Mesenchymal stem cell (in vitro differentiated cells and primary cell): Measurements from ENCODE around the gene RFX1.
"Not testable (repeated sequence)": the region's sequence is repeated elsewhere in the genome, so short reads cannot be mapped to it uniquely, and the experiment has no call there.

Experiments
- DNase-seq: peaks from one replicate; pipeline ENCODE4 v3.0.0-alpha.2; 2013
- H2AFZ ChIP-seq: one replicate; pipeline ENCODE4 v1.6.1; 2013; ENCODE audit warnings: low read depth, mild to moderate bottlenecking, control low read depth, inconsistent platforms, low read length, moderate library complexity
- H2AK5ac ChIP-seq: 2 replicates; pipeline ENCODE4 v1.6.1; 2013; ENCODE audit warnings: low read length, moderate library complexity, mild to moderate bottlenecking, inconsistent platforms; ENCODE audit not compliant: severe bottlenecking
- H2BK120ac ChIP-seq: one replicate; pipeline ENCODE4 v1.6.1; 2013; ENCODE audit warnings: low read depth, mild to moderate bottlenecking, inconsistent platforms, low read length, moderate library complexity
- H2BK12ac ChIP-seq, 2 experiments: one replicate each; pipeline ENCODE4 v1.6.1; 2013; ENCODE audit warnings: inconsistent platforms in 2 of 2, low read length in 2 of 2, mild to moderate bottlenecking in 2 of 2, moderate library complexity in 2 of 2, control low read depth in 1 of 2
- H2BK15ac ChIP-seq: one replicate; pipeline ENCODE4 v1.6.1; 2013; ENCODE audit warnings: mild to moderate bottlenecking, low read depth, inconsistent platforms; ENCODE audit not compliant: poor library complexity, severe bottlenecking
- H2BK5ac ChIP-seq: 2 replicates; pipeline ENCODE4 v1.6.1; 2013; ENCODE audit warnings: low read depth, mild to moderate bottlenecking, low read length, control low read depth, inconsistent platforms; ENCODE audit not compliant: poor library complexity, severe bottlenecking
- H3K14ac ChIP-seq, 2 experiments: one replicate each; pipeline ENCODE4 v1.6.1; 2013; ENCODE audit warnings: inconsistent platforms in 2 of 2, low read length in 2 of 2, control low read depth in 1 of 2, mild to moderate bottlenecking in 1 of 2, moderate library complexity in 1 of 2
- H3K18ac ChIP-seq, 2 experiments: one replicate each; pipeline ENCODE4 v1.6.1; 2013; ENCODE audit warnings: inconsistent platforms in 2 of 2, low read length in 2 of 2, control low read depth in 1 of 2, low read depth in 1 of 2, mild to moderate bottlenecking in 1 of 2
- H3K23ac ChIP-seq, 2 experiments: one replicate each; pipeline ENCODE4 v1.6.1; 2013; ENCODE audit warnings: inconsistent platforms in 2 of 2, low read length in 2 of 2, mild to moderate bottlenecking in 2 of 2, moderate library complexity in 2 of 2, control low read depth in 1 of 2
- H3K27ac ChIP-seq: 2 replicates; pipeline ENCODE4 v1.5.1; 2013; ENCODE audit warnings: mild to moderate bottlenecking, moderate library complexity, low read length, control low read depth, inconsistent platforms; ENCODE audit not compliant: poor library complexity, severe bottlenecking
- H3K27me3 ChIP-seq, 2 experiments: 2 replicates each; pipeline versions ENCODE4 v1.6.1 to v1.7.0; 2013; ENCODE audit warnings: low read length in 2 of 2, mild to moderate bottlenecking in 2 of 2, moderate library complexity in 2 of 2, control low read depth in 1 of 2, inconsistent platforms in 1 of 2; ENCODE audit not compliant: control insufficient read depth in 1 of 2, insufficient read depth in 1 of 2
- H3K36me3 ChIP-seq, 2 experiments: 2 replicates each; pipeline versions ENCODE4 v1.6.1 to v1.7.0; 2013; ENCODE audit warnings: low read length in 2 of 2, control low read depth in 1 of 2, inconsistent platforms in 1 of 2, low read depth in 1 of 2, mild to moderate bottlenecking in 1 of 2; ENCODE audit not compliant: insufficient read depth in 2 of 2, control insufficient read depth in 1 of 2
- H3K4ac ChIP-seq, 2 experiments: one replicate each; pipeline ENCODE4 v1.6.1; 2013; ENCODE audit warnings: inconsistent platforms in 2 of 2, low read length in 2 of 2, mild to moderate bottlenecking in 2 of 2, moderate library complexity in 2 of 2, control low read depth in 1 of 2, low read depth in 1 of 2
- H3K4me1 ChIP-seq: 2 replicates; pipeline ENCODE4 v1.6.1; 2013; ENCODE audit warnings: low read depth, low read length, control low read depth; ENCODE audit not compliant: control insufficient read depth, insufficient read depth
- H3K4me2 ChIP-seq: 2 replicates; pipeline ENCODE4 v1.6.1; 2013; ENCODE audit warnings: low read length, mild to moderate bottlenecking, inconsistent platforms; ENCODE audit not compliant: poor library complexity, severe bottlenecking
- H3K4me3 ChIP-seq, 2 experiments: 2 replicates each; pipeline versions ENCODE4 v1.5.1 to v1.7.0; 2013; ENCODE audit warnings: low read length in 2 of 2, mild to moderate bottlenecking in 2 of 2, control low read depth in 1 of 2, low read depth in 1 of 2; ENCODE audit not compliant: insufficient read depth in 1 of 2
- H3K79me1 ChIP-seq: replicated peaks from 2 replicates; pipeline ENCODE4 v1.6.1; 2013; ENCODE audit warnings: mild to moderate bottlenecking, control low read depth, low read length, inconsistent platforms; ENCODE audit not compliant: poor library complexity, severe bottlenecking
- H3K9ac ChIP-seq: 2 replicates; pipeline ENCODE4 v1.7.0; 2013; ENCODE audit warnings: mild to moderate bottlenecking, low read length, moderate library complexity
- H3K9me3 ChIP-seq: 2 replicates; pipeline ENCODE4 v1.7.0; 2013; ENCODE audit warnings: mild to moderate bottlenecking, low read length; ENCODE audit not compliant: control insufficient read depth
- H4K8ac ChIP-seq: one replicate; pipeline ENCODE4 v1.6.1; 2013; ENCODE audit warnings: inconsistent platforms, mild to moderate bottlenecking, low read length, moderate library complexity
- H4K91ac ChIP-seq: one replicate; pipeline ENCODE4 v1.6.1; 2013; ENCODE audit warnings: mild to moderate bottlenecking, low read length, inconsistent platforms
- whole genome bisulfite sequencing: methylation state at CpG from one replicate; pipeline ENCODE4 v1.1.7; 2013; ENCODE audit warnings: mixed read lengths; 5-methylcytosine and 5-hydroxymethylcytosine counted together

The RFX1 gene

DNA sequence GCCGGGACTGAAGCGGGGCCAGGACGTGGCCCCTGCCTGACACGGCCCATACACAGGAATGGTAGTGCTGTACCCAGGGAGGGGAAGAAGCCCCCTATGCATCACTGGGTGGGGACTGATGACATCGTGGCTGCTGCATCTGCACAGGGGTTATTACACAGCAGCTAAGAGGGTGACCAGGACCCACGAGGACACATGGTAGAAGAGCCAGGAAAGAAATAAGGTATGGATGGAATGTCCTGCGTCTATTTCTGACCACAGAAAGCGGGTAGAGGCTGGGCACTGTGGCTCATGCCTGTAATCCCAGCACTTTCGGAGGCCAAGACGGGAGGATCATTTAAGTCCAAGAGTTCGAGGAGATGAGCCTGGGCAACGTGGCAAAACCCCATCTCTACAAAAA is 29.7 kb downstream of the RFX1 start:
- Histone ChIP-seq H3K4me2 (no peak overlapping the region), H3K9ac (no peak overlapping the region), H2BK120ac (no peak overlapping the region), H3K18ac (no peak overlapping the region), H4K91ac (no peak overlapping the region), H3K14ac (no peak overlapping the region), H2AFZ (no peak overlapping the region), H3K36me3 (peaks cover 22 to 60% of the 10 kb centered on the region in 2 experiments), H3K4ac (no peak overlapping the region), H3K4me3 (no peak overlapping the region), H3K23ac (no peak overlapping the region), H3K79me1 (peaks cover 5% of the 10 kb centered on the region), H3K27ac (no peak overlapping the region), H2BK12ac (no peak overlapping the region), H3K27me3 (peaks cover 0 to 8% of the 10 kb centered on the region in 2 experiments), H2AK5ac (no peak overlapping the region), H2BK5ac (no peak overlapping the region), H2BK15ac (peak overlapping the region; percentile 46), H3K9me3 (no peaks in the 10 kb centered on the region), H3K4me1 (peaks cover 20% of the 10 kb centered on the region), H4K8ac (no peak overlapping the region)
- DNase-seq = no peak
- 90% methylated on average over 8 of the region's 12 CpGs for WGBS

DNA sequence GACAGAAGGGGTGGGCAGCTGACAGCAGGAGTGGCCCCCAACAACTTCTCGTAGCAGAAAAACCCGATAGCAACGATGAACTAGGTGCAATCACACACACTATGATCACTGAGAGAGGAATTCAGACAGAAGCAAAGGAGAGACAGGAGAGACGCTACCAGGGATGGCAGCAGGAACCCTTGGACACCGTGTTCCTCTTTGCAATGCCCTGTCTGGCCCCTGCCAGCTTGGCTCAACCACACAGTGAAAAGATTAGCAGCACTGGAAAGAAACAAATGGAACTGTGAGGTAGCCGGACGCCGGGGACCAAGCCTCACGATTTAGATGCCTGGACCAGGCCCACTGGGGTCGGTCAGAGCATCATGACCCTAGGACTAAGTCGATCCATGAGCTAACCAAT is 30.2 kb downstream of the RFX1 start:
- H3K4me1 ChIP-seq = peaks cover 20% of the 10 kb centered on the region
- no peak overlapping the region for H2AK5ac ChIP-seq
- no peak overlapping the region for H3K18ac ChIP-seq
- H3K79me1 ChIP-seq = peaks cover 5% of the 10 kb centered on the region
- H2BK5ac ChIP-seq = no peak overlapping the region
- no peak overlapping the region for H3K23ac ChIP-seq
- no peak overlapping the region for H2BK120ac ChIP-seq
- no peak overlapping the region for H3K4me3 ChIP-seq
- H2BK12ac ChIP-seq = no peak overlapping the region
- H2BK15ac ChIP-seq = no peak overlapping the region
- no peak overlapping the region for H2AFZ ChIP-seq
- no peak overlapping the region for H3K14ac ChIP-seq
- H3K27ac ChIP-seq = no peak overlapping the region
- 97% methylated on average over 11 of the region's 11 CpGs for WGBS
- H3K4ac ChIP-seq = no peak overlapping the region
- peaks cover 0 to 8% of the 10 kb centered on the region in 2 experiments for H3K27me3 ChIP-seq
- no peak for DNase-seq
- peaks cover 22 to 62% of the 10 kb centered on the region in 2 experiments for H3K36me3 ChIP-seq
- H3K4me2 ChIP-seq = no peak overlapping the region
- no peak overlapping the region for H3K9ac ChIP-seq
- no peak overlapping the region for H4K8ac ChIP-seq
- H3K9me3 ChIP-seq = no peaks in the 10 kb centered on the region
- no peak overlapping the region for H4K91ac ChIP-seq

DNA sequence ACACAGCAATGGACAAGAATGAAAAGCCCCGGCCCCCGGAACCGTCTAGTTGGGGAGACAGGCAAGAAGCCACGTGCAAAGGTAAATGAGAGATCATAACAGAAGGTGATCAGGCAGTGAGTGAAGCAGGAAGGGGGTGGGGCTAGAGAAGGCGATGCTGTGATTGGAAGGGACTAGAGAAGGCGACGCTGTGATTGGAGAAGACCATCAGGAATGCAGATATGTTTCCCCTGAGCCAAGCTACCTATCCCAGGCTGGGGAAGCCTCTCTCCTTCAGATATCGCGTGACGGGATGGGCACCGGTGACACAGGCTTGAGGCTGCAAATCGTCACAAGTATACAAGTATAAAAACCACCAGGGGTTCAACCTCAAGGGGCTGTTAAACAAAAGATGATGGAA is 32.0 kb downstream of the RFX1 start:
- Histone ChIP-seq H3K27me3 (peaks cover 0 to 2% of the 10 kb centered on the region in 2 experiments), H2BK15ac (no peak overlapping the region), H3K14ac (no peak overlapping the region), H3K36me3 (peaks cover 24 to 63% of the 10 kb centered on the region in 2 experiments), H4K8ac (no peak overlapping the region), H2BK12ac (no peak overlapping the region), H2BK5ac (no peak overlapping the region), H3K23ac (no peak overlapping the region), H2BK120ac (no peak overlapping the region), H2AK5ac (no peak overlapping the region), H3K4me1 (peaks cover 14% of the 10 kb centered on the region), H3K9ac (no peak overlapping the region), H3K4ac (no peak overlapping the region), H3K9me3 (no peaks in the 10 kb centered on the region), H3K4me3 (no peak overlapping the region), H3K4me2 (no peak overlapping the region), H2AFZ (no peak overlapping the region), H3K27ac (no peak overlapping the region), H3K18ac (no peak overlapping the region), H3K79me1 (peaks cover 3% of the 10 kb centered on the region), H4K91ac (no peak overlapping the region)
- WGBS = 66% methylated on average over 12 of the region's 12 CpGs
- no peak for DNase-seq

DNA sequence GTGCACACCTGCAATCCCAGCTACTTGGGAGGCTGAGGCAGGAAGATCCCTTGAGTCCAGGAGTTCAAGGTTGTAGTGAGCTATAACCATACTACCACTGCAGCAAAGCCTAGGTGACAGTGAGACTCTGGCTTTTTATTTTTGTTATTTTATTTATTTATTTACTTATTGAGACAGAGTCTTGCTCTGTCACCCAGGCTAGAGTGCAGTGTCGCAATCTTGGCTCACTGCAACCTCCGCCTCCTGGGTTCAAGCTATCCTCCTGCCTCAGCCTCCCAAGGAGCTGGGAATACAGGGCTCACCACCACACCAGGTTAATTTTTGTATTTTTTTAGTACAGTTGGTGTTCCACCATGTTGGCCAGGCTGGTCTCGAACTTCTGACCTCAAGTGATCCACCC is 32.6 kb downstream of the RFX1 start:
- H2BK12ac ChIP-seq, H3K18ac ChIP-seq, H3K4me2 ChIP-seq, H2AFZ ChIP-seq, H3K79me1 ChIP-seq, H3K27me3 ChIP-seq, H3K9ac ChIP-seq, H3K23ac ChIP-seq, H3K4ac ChIP-seq, H4K91ac ChIP-seq, H2AK5ac ChIP-seq, H4K8ac ChIP-seq, DNase-seq, H3K9me3 ChIP-seq, H2BK5ac ChIP-seq, H2BK120ac ChIP-seq, H2BK15ac ChIP-seq, H3K4me1 ChIP-seq, H3K27ac ChIP-seq, H3K14ac ChIP-seq, H3K4me3 ChIP-seq: not testable (repeated sequence)
- peaks cover 28 to 69% of the 10 kb centered on the region in 2 experiments for H3K36me3 ChIP-seq
- WGBS = 100% methylated on average over 3 of the region's 3 CpGs
